ENCODE measurements around the gene HTATIP2. TPM values are rescaled to one million over a fixed set of nuclear protein-coding genes. Genes with fewer than 3 reads are reported as not detected.

HTATIP2 gene
- total and polyA plus RNA-seq, 9 of the 15 experiments (the other 6 are each of a cell fraction or from before 2014, with no cell fraction given): 48.3 to 90.9 (median 64.4) TPM

GRCh38 chr11:20363500-20364340, at the start of gene HTATIP2 (continued):
- TF ChIP-seq TFE3 (CRISPR knock-in tag; IDR thresholded peaks at IDR 0.05): peak; percentile 70
- peak; percentile 30; the same call in 1 of the 2 replicates for TF ChIP-seq ZNF644 (tag; IDR thresholded peaks at IDR 0.05; ENCODE audit: low read depth)
- no peak for TF ChIP-seq NR4A1 (CRISPR knock-in tag; IDR thresholded peaks at IDR 0.05)
- TF ChIP-seq NR4A1 (tag; IDR thresholded peaks at IDR 0.05): peak; percentile 66
- no peak for TF ChIP-seq BCLAF1 (IDR thresholded peaks at IDR 0.05; ENCODE audit: borderline replicate concordance in 1 of 2, control insufficient read depth in 1 of 2, low read depth in 2 of 2, low read length in 1 of 2)
- TF ChIP-seq REST (IDR thresholded peaks at IDR 0.05; ENCODE audit: borderline replicate concordance): no peak
- TF ChIP-seq REST (CRISPR knock-in tag; IDR thresholded peaks at IDR 0.05; ENCODE audit: low read depth): 0 out of 2 replicates have a peak, but pooled peaks have one; percentile 63
- TF ChIP-seq RNF2 (IDR thresholded peaks at IDR 0.05): peak; percentile 55
- peak; percentile 94 for TF ChIP-seq ESRRA (IDR thresholded peaks at IDR 0.05; ENCODE audit: borderline replicate concordance, low read depth)
- 0 out of 2 replicates have a peak, but pooled peaks have one; percentile 54 for TF ChIP-seq NR1H2 (CRISPR knock-in tag; IDR thresholded peaks at IDR 0.05)
- TF ChIP-seq SMARCC2 (IDR thresholded peaks at IDR 0.05; ENCODE audit: low read depth): 0 out of 2 replicates have a peak, but pooled peaks have one; percentile 17
- TF ChIP-seq RBFOX2 (IDR thresholded peaks at IDR 0.05; ENCODE audit: low read depth, low read length): peak; percentile 95
- TF ChIP-seq C11orf30 (IDR thresholded peaks at IDR 0.05; ENCODE audit: low read depth): peak; percentile 97

Measured in K562 (cell line).